ENCODE data around the gene AACS.

DNA sequence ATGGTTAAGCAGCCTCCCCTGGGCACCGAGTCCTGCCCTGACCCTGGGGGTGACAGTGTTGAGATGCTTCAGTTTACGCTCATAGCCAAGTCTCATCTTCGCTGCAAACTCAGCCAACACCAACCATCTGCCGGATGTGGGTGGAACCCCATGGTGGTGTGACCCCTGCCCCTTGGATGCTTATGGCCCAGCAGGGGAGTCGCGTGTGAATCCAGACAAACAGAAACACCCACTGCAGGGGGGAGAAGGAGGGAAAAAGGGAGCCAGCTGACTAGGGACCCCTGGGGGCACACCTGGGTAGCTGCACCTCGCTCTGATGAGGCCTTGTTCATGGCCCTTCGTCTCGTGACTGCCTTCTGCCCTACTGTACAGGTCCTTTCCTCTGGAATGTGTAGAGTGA lies 23.8 kb downstream of the AACS start:
- TF ChIP-seq, protein P1, sequence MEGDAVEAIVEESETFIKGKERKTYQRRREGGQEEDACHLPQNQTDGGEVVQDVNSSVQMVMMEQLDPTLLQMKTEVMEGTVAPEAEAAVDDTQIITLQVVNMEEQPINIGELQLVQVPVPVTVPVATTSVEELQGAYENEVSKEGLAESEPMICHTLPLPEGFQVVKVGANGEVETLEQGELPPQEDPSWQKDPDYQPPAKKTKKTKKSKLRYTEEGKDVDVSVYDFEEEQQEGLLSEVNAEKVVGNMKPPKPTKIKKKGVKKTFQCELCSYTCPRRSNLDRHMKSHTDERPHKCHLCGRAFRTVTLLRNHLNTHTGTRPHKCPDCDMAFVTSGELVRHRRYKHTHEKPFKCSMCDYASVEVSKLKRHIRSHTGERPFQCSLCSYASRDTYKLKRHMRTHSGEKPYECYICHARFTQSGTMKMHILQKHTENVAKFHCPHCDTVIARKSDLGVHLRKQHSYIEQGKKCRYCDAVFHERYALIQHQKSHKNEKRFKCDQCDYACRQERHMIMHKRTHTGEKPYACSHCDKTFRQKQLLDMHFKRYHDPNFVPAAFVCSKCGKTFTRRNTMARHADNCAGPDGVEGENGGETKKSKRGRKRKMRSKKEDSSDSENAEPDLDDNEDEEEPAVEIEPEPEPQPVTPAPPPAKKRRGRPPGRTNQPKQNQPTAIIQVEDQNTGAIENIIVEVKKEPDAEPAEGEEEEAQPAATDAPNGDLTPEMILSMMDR (IDR thresholded peaks at IDR 0.05) = no peak
- no peak for TF ChIP-seq POLR2A (IDR thresholded peaks at IDR 0.05)
